Mesangial cell (primary cell): ENCODE data around the gene C3orf18. TPM values are rescaled to one million over a fixed set of nuclear protein-coding genes. Genes with fewer than 3 reads are reported as not detected.

Experiments
- total RNA-seq: library from RNA; depleted of rRNA; stranded (reverse); fragments of >200 nt; gene quantifications from 2 replicates; pipeline ENCODE4 v1.2.3, GENCODE V29; 2015

Gene C3orf18
- 8.1 and 13.7 TPM in 2 replicates for total RNA-seq

DNA sequence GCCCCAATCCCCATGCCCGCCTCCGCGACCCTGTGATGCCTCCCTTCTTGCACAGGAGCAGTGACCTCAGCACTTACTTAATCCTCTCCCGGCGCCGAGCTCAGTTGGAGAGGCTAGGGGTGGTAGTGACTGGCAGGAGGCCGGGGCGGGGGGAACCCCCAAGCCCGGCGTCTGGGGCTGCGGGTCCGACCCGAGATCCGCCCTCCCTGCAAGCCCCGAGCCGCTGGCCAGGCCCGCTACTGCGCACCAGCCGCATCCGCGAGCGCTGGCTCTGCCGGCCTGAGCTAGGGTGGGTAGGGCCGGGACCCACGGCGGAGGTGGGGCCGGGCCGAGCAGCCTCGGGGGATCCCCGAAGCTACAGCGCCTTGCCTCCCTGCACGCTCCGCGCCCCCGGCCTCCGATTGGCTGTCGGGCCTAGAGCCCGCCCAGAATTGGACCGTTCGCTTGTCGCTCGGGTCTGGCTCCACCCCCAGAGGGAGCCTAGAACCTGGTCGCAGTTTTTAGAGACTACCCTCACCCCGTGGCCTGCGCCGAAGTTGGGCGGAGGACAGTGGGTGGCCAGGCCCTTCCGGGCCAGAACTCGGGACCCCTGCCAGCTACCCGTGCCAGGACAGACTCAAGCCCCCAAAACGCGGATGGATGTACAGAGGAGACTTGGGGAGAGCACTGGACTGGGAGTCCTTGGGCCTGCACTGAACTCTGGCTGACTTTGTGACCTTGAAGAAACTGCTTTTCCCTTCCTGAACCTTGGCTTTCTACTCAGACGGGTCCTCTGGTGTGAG is at the start of gene C3orf18:
Gene C3orf18, minus strand, starts transcription at position 362 of the 782 bp plus-strand sequence. CDS start 2,048 bp downstream, outside the sequence.

DNA sequence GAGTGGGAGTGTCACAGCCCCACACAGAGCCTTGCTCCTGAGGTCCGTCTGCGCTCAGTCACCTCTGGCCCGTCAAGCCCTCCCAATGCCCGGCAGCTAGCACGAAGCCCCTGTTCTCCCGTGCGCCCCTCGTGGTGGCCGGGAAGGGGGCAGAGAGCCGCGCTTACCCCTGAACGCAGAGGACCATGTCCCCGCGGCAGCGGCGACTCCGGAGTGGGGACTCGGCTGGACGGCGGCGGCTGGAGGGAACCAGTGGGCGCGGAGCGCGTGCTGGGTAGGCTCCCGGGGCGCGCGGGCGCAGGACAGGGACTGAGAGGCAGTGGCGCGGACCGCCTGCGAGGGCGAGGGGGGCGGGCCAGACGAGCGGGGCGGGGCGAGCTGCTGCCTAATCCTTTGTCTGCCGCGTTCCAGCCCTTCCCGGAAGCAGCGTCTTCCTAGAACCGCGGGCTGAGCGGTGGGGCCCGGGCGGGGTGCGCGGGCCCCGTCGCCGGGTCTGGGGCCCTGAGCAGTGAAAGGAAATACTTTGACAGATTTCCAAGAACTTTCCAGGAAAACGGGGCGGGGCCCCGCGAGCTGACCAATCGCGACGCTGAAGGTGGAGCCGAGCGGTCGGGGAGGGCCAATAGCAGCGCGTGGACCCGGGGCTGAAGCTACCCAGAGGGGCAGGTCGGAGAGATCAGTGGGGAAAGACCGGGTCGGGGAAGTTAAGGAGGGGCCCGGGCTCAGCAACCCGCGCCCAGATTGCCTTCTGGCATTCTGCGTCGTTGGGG is 44.1 kb upstream of the C3orf18 start, which contains the start of gene CISH:
Gene CISH, minus strand, starts transcription at position 311 of the 770 bp plus-strand sequence. Its CDS starts 124 bp downstream, at position 187.

DNA sequence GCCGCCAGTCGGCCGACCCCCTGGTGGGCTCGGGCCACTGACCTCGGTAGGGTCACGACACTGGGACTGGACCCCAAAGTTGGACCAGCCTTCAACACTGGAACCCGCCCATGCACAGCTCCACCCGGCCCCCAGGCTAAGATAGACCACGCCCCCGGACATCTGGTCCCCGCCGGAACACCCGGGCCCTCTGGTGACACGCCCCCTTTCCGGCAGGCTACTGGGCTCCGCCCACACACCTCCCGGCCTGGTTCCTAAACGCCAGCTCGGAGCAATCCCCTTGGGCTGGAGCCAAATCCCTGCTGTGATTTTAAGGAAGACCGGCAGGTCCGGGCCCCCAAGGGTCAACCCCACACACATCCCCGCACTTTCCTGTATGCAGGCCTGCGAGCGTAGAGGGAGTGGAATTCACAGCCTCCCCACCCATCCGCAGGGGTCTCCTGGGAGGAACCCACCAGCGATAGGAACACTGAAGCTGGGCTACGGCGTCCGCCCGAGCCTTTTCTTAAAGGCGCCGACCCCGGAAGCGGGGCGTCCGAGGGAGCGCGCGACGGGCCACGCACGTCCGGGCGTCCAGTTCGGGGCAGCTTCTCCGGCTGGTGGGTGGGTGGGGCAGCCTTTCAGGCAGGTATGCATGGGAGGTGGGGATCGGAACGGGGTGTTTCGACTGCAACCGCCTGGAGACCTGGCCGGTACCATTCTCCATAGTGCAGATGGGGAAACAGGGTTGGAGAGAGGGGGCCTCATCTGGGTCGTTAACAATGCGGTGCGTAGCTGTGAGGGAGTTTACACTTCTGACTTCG is 1.6 kb upstream of the C3orf18 start, which contains the start of gene HEMK1:
Gene HEMK1, plus strand, starts transcription at position 576 of the 803 bp plus-strand sequence. CDS start 1,583 bp downstream, outside the sequence.

Other genes with a start within 250 kb of the C3orf18 start
- gene HYAL2, start 245.0 kb downstream of the C3orf18 start, total RNA-seq: 155 and 163 TPM in 2 replicates
- gene TUSC2, start 239.5 kb downstream of the C3orf18 start, total RNA-seq: 31.3 and 33.0 TPM in 2 replicates
- gene RASSF1, start 226.9 kb downstream of the C3orf18 start, total RNA-seq: 15.8 and 23.1 TPM in 2 replicates
- gene ZMYND10, start 222.0 kb downstream of the C3orf18 start, total RNA-seq: 2.1 and 3.9 TPM in 2 replicates
- gene NPRL2, start 217.0 kb downstream of the C3orf18 start, total RNA-seq: 21.0 and 25.4 TPM in 2 replicates
- 30.5 and 38.3 TPM in 2 replicates for gene CYB561D2, start 216.9 kb downstream of the C3orf18 start, total RNA-seq
- 61.4 and 80.4 TPM in 2 replicates for gene TMEM115, start 208.2 kb downstream of the C3orf18 start, total RNA-seq
- gene CACNA2D2, start 64.1 kb downstream of the C3orf18 start, total RNA-seq: 0.16 and 1.1 TPM in 2 replicates
- 11.4 and 15.1 TPM in 2 replicates for gene HEMK1, start 1.8 kb upstream of the C3orf18 start, total RNA-seq
- 2.9 and 5.3 TPM in 2 replicates for gene CISH, start 44.0 kb upstream of the C3orf18 start, total RNA-seq
- 45.3 and 65.3 TPM in 2 replicates for gene MAPKAPK3, start 49.4 kb upstream of the C3orf18 start, total RNA-seq
- gene DOCK3, start 107.2 kb upstream of the C3orf18 start, total RNA-seq: 0.13 and 0.16 TPM in 2 replicates